GM23248 (cell line): ENCODE results near the gene M1AP.

Experiments used
- EZH2 ChIP-seq: fragments of 200-600 bp; sonication (generic); IDR thresholded peaks from 2 replicates; pipeline ENCODE4 v1.6.1; 2018; ENCODE audit warnings: antibody characterized with exemption, mild to moderate bottlenecking; ENCODE audit not compliant: insufficient read depth, poor library complexity, severe bottlenecking
- EZH2phosphoT487 ChIP-seq: fragments of 200-600 bp; sonication (generic); IDR thresholded peaks from 2 replicates; pipeline ENCODE4 v1.6.1; 2018; ENCODE audit warnings: antibody characterized with exemption, moderate library complexity, mild to moderate bottlenecking, low read depth; ENCODE audit not compliant: insufficient read depth

DNA sequence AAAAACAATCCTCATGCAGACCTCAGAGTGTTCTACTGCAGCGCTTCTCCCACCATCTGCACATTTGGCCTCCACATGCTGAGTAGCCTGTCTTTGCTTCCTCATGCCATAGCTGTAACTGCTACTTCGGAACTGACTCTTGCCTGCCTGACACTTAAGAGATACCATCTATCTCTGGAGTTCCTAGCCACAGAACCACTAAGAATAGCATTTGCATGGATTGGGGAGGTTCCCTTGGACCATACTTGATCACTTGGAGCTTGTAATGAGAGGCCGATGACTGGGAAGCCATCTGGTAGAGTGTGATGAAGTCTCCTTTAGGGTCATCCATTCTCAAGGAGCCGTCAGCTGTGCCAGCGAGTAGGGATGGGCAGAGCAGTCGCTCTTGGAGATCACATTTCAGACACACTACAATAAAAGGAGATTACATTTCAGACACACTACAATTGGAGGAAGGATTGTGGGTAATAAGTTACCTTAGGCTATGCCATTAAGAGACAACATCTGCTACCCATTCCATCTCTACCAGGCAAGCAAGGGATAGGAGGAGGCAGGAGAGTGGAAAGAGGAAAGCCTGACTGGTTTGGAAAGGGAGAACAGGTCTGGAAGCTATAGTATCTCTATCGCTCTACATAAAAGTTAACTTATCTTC is 71.8 kb downstream of the M1AP start:
- no peak for TF ChIP-seq EZH2
- TF ChIP-seq EZH2phosphoT487: no peak
